T1000 (cell line): ENCODE measurements around the gene CLDN14.

Source experiments
- DNase-seq: peaks from one replicate; lab custom pipeline; 2025; ENCODE audit warnings: mixed read lengths; lab: John Stamatoyannopoulos, UW

CLDN14 gene

GRCh38 chr21:36471254-36471723 lies 8.6 kb downstream of the CLDN14 start:
- DNase-seq, result no peak

- no peak for DNase-seq
Observed at GRCh38 chr21:36470294-36470693, 9.6 kb downstream of the CLDN14 start.

GRCh38 chr21:36466061-36466511 lies 13.8 kb downstream of the CLDN14 start:
- no peak for DNase-seq

- no peak for DNase-seq
Observed at GRCh38 chr21:36465478-36465877, 14.4 kb downstream of the CLDN14 start.

GRCh38 chr21:36464590-36464989 lies 15.3 kb downstream of the CLDN14 start:
- no peak for DNase-seq

GRCh38 chr21:36463991-36464390 lies 15.9 kb downstream of the CLDN14 start:
- no peak for DNase-seq

GRCh38 chr21:36463204-36463603 lies 16.7 kb downstream of the CLDN14 start:
- no peak for DNase-seq

GRCh38 chr21:36461918-36462486 lies 17.9 kb downstream of the CLDN14 start:
- DNase-seq, result no peak

GRCh38 chr21:36461277-36461917 lies 18.5 kb downstream of the CLDN14 start:
- no peak for DNase-seq

GRCh38 chr21:36460866-36461265 lies 19.1 kb downstream of the CLDN14 start:
- no peak for DNase-seq

GRCh38 chr21:36459098-36459497 lies 20.8 kb downstream of the CLDN14 start:
- DNase-seq, result no peak

- DNase-seq, result no peak
Observed at GRCh38 chr21:36456729-36457414, 23.1 kb downstream of the CLDN14 start.

- DNase-seq, result no peak
Observed at GRCh38 chr21:36454706-36455105, 25.2 kb downstream of the CLDN14 start.

- DNase-seq, result no peak
Observed at GRCh38 chr21:36454093-36454531, 25.8 kb downstream of the CLDN14 start.

- no peak for DNase-seq
Observed at GRCh38 chr21:36452281-36452825, 27.6 kb downstream of the CLDN14 start.

GRCh38 chr21:36451506-36451905 lies 28.4 kb downstream of the CLDN14 start:
- DNase-seq, result no peak

- no peak for DNase-seq
Observed at GRCh38 chr21:36450511-36450910, 29.4 kb downstream of the CLDN14 start.

GRCh38 chr21:36446301-36446700 lies 33.6 kb downstream of the CLDN14 start:
- no peak for DNase-seq

GRCh38 chr21:36441715-36442114 lies 38.2 kb downstream of the CLDN14 start:
- no peak for DNase-seq

GRCh38 chr21:36437745-36438128 lies 42.2 kb downstream of the CLDN14 start:
- no peak for DNase-seq

GRCh38 chr21:36436829-36437744 lies 42.8 kb downstream of the CLDN14 start:
- DNase-seq, result no peak

GRCh38 chr21:36434144-36434543 lies 45.8 kb downstream of the CLDN14 start:
- DNase-seq, result no peak
